ENCODE measurements around the gene SLCO2A1.

SLCO2A1 gene

GRCh38 chr3:133910422-133910821, 119.3 kb downstream of the SLCO2A1 start:
- TF ChIP-seq CTCF (IDR thresholded peaks at IDR 0.05; ENCODE audit: control insufficient read depth, insufficient read depth, low read depth, low read length, missing control alignments) = peak; percentile 17
- no peak for DNase-seq (ENCODE audit: low read depth)

DNA sequence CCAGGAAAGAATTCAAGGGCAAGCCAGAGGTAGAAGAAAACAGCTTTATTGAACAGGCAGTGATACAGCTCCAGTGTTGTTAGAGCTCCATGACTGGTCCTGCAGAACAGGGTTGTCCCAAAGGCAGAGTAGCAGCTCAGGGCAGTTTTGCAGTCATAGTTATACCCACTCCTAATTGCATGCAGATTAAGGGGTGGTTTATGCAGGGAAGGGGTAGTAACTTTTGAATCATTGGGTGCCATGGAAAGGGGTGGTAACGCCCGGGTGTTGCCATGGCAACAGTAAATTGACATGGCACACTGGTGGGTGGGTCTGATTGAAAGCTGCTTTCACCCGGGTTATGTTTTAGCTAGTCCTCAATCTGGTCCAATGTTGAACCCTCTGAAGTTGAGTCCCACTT, 124.3 kb downstream of the SLCO2A1 start:
- no peak for DNase-seq (ENCODE audit: low read depth)
- TF ChIP-seq CTCF (IDR thresholded peaks at IDR 0.05; ENCODE audit: control insufficient read depth, insufficient read depth, low read depth, low read length, missing control alignments) = no peak
- no peak overlapping the region for H3K4me3 ChIP-seq (ENCODE audit: control insufficient read depth, low read depth, low read length)

More at GRCh38 chr3:133910422-133910821, 119.3 kb downstream of the SLCO2A1 start:
- no peak overlapping the region for H3K4me3 ChIP-seq (ENCODE audit: control insufficient read depth, low read depth, low read length)

- TF ChIP-seq CTCF (IDR thresholded peaks at IDR 0.05; ENCODE audit: control insufficient read depth, insufficient read depth, low read depth, low read length, missing control alignments) = no peak
- DNase-seq (ENCODE audit: low read depth) = no peak
- H3K4me3 ChIP-seq (ENCODE audit: control insufficient read depth, low read depth, low read length) = no peak overlapping the region
Observed at GRCh38 chr3:133901847-133902246, 127.9 kb downstream of the SLCO2A1 start.

DNA sequence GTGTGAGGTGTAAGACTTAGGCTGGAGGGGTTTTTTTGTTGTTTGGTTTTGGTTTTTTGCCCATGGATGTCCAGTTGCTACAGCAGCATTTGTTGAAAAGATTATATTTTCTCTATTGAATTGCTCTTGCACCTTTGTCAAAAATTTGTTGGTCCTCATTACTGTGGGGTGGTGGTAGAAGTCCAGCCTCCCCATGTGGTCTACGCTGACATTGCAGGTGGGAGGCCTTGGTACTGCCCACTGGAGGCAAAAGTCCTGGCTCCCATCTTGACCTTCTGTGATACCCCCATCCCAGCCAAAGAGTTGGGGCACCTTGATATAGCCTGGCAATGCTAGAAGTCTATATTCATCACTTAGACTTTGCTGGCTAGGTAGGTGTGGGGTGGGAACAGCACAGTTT, 128.6 kb downstream of the SLCO2A1 start:
- H3K4me3 ChIP-seq (ENCODE audit: control insufficient read depth, low read depth, low read length) = no peak overlapping the region
- no peak for TF ChIP-seq CTCF (IDR thresholded peaks at IDR 0.05; ENCODE audit: control insufficient read depth, insufficient read depth, low read depth, low read length, missing control alignments)
- no peak for DNase-seq (ENCODE audit: low read depth)

DNA sequence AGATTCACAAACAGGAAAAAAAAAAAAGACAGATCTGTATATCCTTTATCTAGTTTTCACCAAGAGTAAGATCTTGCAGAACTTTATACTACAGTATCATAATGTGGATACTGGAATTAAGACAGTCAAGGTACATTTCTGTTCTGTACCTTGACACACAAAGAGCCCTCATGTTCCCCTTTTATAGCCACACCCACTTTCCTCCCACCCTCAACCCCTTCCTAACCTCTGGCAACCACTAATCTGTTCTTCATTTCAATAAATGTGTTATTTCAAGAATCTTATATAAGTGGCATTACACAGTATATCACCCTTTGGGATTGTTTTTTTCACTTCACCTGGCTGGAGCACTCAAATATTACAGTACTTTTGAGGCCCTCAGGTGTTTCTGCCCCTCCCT, 130.4 kb downstream of the SLCO2A1 start:
- no peak for TF ChIP-seq CTCF (IDR thresholded peaks at IDR 0.05; ENCODE audit: control insufficient read depth, insufficient read depth, low read depth, low read length, missing control alignments)
- DNase-seq (ENCODE audit: low read depth) = no peak
- H3K4me3 ChIP-seq (ENCODE audit: control insufficient read depth, low read depth, low read length) = no peak overlapping the region

DNA sequence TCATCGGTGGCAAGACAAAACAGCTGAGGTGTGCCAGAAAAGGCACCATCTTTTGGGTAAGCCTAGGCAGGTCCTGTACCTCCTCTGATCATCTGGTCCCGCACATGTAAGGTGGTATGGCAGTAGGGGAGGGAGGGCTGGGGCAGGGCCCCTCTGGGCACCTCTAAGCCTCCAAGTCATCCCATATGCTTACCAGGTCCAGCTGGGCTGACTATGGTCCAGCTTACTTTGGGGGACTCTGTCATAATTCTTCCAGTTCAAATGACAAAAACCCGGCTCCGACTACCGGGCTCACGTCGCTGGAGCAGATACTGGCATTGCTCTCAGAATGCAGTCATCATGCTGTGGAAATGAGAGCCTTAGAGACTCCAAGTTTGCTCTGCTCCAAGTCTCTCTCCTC, 132.2 kb downstream of the SLCO2A1 start:
- DNase-seq (ENCODE audit: low read depth) = no peak
- no peak overlapping the region for H3K4me3 ChIP-seq (ENCODE audit: control insufficient read depth, low read depth, low read length)
- no peak for TF ChIP-seq CTCF (IDR thresholded peaks at IDR 0.05; ENCODE audit: control insufficient read depth, insufficient read depth, low read depth, low read length, missing control alignments)

Measured in AG09309 (cell line).